Stimulated activated naive CD8-positive, alpha-beta T cell treated with anti-CD3 and anti-CD28 coated beads, Interleukin-15, amount 100 ng/mL, for 72 hours (primary cell): Measurements from ENCODE around the gene RAB6B.

Experiments used
- ATAC-seq: fragments of 150-1000 bp; cut with Tn5 transposase; 2 replicates; pipeline ENCODE4 v1.10.0; 2021; ENCODE audit warnings: mild to moderate bottlenecking, moderate library complexity
- DNase-seq, 2 donors: peaks; one replicate each; pipeline ENCODE4 v3.0.0; 2021 to 2022
- H3K27ac Mint-ChIP-seq, 2 donors: one replicate each; pipeline ENCODE4 v1.8.0; 2022; ENCODE audit warnings: mild to moderate bottlenecking in 2 of 2, mixed read lengths in 2 of 2, moderate library complexity in 2 of 2
- H3K27me3 Mint-ChIP-seq: one replicate; pipeline ENCODE4 v1.8.0; 2022; ENCODE audit warnings: mixed read lengths
- H3K4me1 Mint-ChIP-seq: one replicate; pipeline ENCODE4 v1.8.0; 2022; ENCODE audit warnings: mild to moderate bottlenecking, mixed read lengths
- H3K4me3 Mint-ChIP-seq, 2 donors: one replicate each; pipeline ENCODE4 v1.8.0; 2022; ENCODE audit warnings: mild to moderate bottlenecking in 2 of 2, mixed read lengths in 2 of 2, moderate library complexity in 1 of 2
- H3K9me3 Mint-ChIP-seq, 2 donors: one replicate each; pipeline ENCODE4 v1.8.0; 2022; ENCODE audit warnings: mixed read lengths in 2 of 2

The RAB6B gene

DNA sequence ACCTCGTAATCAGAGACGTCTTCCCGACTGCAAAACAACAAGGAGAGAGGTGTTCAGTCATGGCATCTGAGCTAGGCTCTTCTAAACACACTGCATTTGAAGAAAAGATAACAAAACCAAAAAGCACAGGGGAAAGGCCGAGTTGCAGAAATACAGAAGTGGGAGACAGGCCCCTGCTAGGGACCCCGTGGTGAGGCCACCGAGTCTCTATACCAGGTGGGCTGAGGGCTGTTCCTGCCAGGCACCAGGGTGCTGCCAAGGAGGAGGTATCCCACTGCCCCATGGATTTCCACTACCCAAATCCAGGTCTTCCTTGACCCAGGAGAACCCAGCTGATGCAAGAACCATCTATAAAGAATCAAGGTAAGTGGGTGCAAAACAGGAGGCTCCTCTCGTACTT, 31.1 kb downstream of the RAB6B start:
- no peak for DNase-seq
- Mint-ChIP-seq H3K27ac (peak overlapping the region in 1 of 2 donors; percentile 15), H3K4me1 (no peaks in the 10 kb centered on the region), H3K27me3 (peaks cover 2% of the 10 kb centered on the region), H3K4me3 (no peak overlapping the region), H3K9me3 (no peaks in the 10 kb centered on the region)
- no peak for ATAC-seq

DNA sequence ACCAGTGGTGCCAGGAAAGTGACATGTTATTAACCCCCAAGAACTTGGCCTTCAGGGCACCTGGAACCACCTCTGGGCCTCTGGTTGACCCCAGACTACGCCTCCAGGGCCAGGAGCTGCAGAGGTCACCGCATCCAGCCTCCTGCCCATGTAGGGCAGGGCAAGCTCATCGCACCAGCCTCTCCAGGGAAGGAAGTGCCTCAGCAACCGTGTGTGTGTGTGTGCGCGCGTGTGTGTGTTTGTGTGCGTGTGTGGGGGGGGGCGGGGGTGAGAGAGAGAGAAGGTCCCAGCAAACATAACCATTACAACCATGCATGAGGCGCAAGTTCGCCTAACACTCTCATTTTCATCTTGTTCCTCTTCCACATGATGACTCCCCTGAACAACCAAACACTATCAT, 31.8 kb downstream of the RAB6B start:
- Mint-ChIP-seq H3K9me3 (no peaks in the 10 kb centered on the region), H3K27ac (no peak overlapping the region), H3K27me3 (no peaks in the 10 kb centered on the region), H3K4me1 (no peaks in the 10 kb centered on the region), H3K4me3 (no peak overlapping the region)
- ATAC-seq (no peak), DNase-seq (no peak)

DNA sequence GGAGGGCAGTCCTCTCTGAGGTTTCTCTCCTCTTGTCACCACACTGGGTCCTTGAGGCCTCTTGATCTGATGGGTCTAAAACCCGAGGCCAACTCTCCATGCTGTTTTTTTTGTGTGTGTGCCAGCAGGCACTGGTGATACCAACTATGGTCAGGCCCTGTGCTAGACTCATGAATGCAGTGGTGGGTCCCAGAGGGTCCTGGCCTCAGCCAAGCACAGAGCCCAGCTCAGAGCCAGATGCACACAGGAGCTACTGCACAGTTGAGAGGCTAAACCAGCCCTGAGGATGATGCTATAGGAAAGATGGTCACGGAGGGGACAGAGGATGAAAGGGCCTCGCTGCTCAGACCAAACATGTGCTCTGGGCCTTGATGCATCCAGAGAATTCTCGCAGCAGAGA, 33.5 kb downstream of the RAB6B start:
- ATAC-seq (no peak), DNase-seq (no peak)
- Mint-ChIP-seq H3K27ac (peak overlapping the region in 1 of 2 donors; percentile 37), H3K4me1 (peaks cover 10% of the 10 kb centered on the region), H3K4me3 (no peak overlapping the region), H3K27me3 (no peaks in the 10 kb centered on the region), H3K9me3 (no peaks in the 10 kb centered on the region)

DNA sequence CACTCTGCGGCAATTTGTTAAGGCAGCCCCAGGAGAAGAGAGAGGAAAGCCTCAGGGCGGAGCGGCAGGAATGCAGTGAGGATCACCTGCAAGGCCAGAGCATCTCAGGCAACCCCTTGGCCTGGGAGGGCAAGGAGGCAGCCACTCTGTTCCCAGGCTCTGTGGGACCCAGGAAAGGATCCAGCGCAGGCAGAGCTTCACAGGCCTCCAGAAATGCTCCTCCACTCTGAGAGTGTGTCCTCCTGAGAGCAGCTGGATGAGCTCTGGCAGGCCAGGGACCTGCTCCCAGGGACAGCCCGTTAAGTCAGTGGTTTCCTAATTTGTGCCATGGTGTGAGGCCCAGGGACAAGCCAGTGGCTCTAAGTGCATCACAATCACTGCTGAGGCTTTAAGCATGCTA, 35.2 kb downstream of the RAB6B start:
- Mint-ChIP-seq H3K9me3 (no peaks in the 10 kb centered on the region), H3K27me3 (no peaks in the 10 kb centered on the region), H3K4me1 (peaks cover 10% of the 10 kb centered on the region), H3K27ac (no peak overlapping the region), H3K4me3 (no peak overlapping the region)
- ATAC-seq: no peak
- DNase-seq: no peak

DNA sequence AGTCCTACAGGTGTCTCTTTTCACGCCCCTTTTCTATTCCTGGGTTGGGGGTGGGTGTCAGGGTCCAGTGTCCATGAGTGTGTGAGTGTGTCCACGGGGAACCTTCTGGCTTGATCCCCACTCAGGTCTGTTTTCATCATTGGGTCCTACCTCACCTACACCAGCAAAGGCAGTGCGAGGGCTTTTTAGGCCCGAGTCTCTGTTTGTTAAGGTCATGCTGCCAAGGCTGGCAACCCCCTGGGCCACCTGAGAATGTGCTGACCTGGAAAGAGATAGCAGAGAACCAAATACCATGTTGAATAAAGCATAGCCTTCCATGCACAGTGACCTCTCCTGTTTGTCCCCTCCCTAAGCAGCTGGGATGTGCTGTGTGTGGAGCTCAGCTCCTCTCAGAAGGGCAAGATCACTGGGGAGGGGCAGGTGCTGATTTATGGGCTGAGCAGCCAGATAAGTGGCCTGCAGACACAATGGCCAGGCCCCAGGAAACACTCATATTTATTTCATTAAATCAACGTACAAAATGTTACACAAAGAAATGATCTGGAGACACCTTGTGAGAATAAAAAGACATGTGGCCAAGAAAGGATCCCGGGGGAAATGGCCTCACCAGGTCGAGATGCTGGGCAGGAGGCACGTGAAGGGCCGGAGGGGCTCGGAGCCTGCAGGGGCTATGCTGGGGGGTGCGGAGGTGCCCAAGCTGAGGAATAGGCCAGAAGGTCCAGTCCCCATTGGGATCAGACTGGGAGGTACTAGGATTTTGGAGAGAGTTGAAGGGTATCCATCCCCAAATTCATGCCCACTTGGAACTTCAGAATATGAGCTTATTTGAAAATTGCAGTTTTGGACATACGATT, 36.1 kb downstream of the RAB6B start:
- ATAC-seq (no peak), DNase-seq (no peak)
- Mint-ChIP-seq H3K4me1 (peaks cover 10% of the 10 kb centered on the region), H3K4me3 (no peak overlapping the region), H3K9me3 (no peaks in the 10 kb centered on the region), H3K27me3 (no peaks in the 10 kb centered on the region), H3K27ac (peak overlapping the region in 1 of 2 donors; percentile 40)

DNA sequence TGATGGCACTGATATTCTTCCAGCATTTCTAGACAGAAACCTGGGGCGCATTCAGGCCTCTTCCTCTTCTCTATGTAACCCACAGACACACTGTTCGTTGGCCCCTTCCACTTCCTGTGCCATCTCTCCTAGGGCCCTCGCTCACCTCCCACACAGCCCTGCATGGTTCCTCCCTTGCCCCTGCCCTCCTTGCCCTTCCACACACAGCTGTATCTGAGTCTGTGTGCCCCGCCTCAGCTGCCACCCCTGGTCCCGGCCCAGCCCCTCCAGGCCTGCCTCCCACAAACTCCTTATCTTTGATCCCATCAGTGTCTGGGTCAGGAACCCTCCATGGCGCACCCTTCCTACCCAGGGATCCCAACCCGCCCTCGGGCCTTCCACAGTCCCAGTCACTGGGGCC, 37.9 kb downstream of the RAB6B start:
- Mint-ChIP-seq H3K27me3 (no peaks in the 10 kb centered on the region), H3K27ac (peak overlapping the region; percentile 13 to 82), H3K9me3 (no peaks in the 10 kb centered on the region), H3K4me1 (peaks cover 10% of the 10 kb centered on the region), H3K4me3 (peak overlapping the region in 1 of 2 donors; percentile 21)
- peak; percentile 53 for ATAC-seq
- no peak for DNase-seq

DNA sequence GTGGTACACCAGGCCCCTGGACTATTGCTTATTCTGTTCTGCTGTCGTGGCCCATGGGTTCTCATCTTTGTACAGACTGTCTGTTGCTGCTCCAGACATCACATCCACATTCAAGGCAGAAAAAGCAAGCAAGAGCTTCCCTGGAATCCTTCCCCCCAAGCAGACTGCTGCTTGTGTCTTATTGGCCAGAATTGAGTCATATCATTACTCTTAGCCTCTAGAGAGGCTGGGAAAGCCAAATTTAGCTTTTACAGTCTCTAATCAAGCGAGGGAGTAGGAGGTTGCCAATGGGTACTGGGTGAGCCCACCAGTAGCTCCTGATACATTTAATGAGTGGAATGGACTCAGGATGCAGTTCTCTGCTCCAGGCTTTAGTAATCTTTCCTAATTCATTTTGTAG, 39.4 kb downstream of the RAB6B start:
- Mint-ChIP-seq H3K27ac (no peak overlapping the region), H3K27me3 (no peaks in the 10 kb centered on the region), H3K4me1 (peaks cover 10% of the 10 kb centered on the region), H3K4me3 (no peak overlapping the region), H3K9me3 (no peaks in the 10 kb centered on the region)
- no peak for DNase-seq
- ATAC-seq: no peak

DNA sequence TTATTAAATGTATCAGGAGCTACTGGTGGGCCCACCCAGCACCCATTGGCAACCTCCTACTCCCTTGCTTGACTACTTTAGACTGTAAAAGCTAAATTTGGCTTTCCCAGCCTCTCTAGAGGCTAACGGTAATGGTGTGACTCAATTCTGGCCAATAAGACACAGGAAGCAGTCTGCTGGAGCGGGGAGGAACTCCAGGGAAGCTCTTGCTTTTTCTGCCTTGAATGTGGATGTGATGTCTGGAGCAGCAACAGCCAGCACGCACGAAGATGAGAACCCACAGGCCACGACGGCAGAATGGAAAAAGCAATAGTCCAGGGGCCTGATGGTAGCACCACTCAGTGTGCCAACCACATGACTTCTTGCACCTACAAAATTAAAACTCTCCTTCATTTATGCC, 39.9 kb downstream of the RAB6B start:
- Mint-ChIP-seq H3K27ac (no peak overlapping the region), H3K4me1 (peaks cover 10% of the 10 kb centered on the region), H3K9me3 (no peaks in the 10 kb centered on the region), H3K27me3 (no peaks in the 10 kb centered on the region), H3K4me3 (no peak overlapping the region)
- no peak for DNase-seq
- ATAC-seq: no peak

DNA sequence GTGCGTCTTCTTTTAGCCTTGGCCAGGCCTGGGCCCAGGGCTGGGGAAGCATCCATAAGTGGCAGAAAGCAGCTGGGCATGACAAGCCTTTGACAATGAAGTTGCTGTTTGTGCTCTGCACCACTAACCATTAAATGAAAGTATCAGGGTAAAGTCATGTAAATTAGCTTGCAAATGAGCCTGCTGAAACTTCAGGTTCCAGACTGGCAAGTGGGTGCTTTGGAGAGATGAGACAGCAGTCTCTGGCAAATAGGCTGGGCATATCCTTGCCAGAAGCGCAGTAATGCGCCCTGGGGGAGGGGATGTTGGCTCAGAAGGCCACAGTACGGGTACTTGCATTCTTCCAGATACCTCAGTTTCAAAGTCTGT, 40.7 kb downstream of the RAB6B start:
- Mint-ChIP-seq H3K4me3 (no peak overlapping the region), H3K27me3 (no peaks in the 10 kb centered on the region), H3K9me3 (no peaks in the 10 kb centered on the region), H3K4me1 (peaks cover 10% of the 10 kb centered on the region), H3K27ac (no peak overlapping the region)
- DNase-seq (no peak), ATAC-seq (no peak)

DNA sequence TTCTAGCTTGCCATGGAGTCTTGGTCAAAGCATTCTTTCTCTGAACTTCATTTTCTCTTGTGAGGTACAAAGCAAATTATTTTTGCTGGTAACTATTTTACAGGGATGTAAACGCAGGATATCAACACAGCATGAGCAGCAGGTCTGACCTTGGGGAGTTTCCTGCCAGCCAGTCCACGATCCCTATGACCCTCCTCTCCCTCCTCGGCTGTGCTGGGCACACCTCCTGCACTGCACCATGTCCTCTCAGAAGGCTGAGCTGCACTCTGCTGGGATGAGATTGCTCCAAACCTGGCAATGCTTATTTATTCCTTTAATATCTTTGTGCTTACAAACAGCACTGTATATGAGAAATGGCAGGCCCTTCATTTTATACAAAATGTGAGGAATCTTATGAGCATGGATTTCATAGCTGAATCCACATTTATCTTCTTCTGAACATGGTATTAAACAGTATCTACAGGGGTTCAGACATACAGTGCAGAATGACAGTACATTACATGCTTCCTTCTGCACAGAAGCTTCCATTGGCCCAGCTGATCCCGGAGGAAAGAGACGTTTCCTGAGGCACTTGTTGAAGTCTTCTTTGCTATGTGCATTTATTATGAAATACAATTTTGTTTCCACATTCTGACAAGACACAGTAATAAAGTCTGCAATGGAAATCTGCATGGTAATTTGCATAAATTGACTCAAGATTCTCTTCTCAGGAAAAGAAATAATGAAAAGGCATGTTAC, 41.2 kb downstream of the RAB6B start:
- H3K9me3 Mint-ChIP-seq: no peaks in the 10 kb centered on the region
- no peak for DNase-seq
- no peaks in the 10 kb centered on the region for H3K27me3 Mint-ChIP-seq
- peaks cover 10% of the 10 kb centered on the region for H3K4me1 Mint-ChIP-seq
- H3K27ac Mint-ChIP-seq: no peak overlapping the region
- no peak for ATAC-seq
- H3K4me3 Mint-ChIP-seq: no peak overlapping the region

DNA sequence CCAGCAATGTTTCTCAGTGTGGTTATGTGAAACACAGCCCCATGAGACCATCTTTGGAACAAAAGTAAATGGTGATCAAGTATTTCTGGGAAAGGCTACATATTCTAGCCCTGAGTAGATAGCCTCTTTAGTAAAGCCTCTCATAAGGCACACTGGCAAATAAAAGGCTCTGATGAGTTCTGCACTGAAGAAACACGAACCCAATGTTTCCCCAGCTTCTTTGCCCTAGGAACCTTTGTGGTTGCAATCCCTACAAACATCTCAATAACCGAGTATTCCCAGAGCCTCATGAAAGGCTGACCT, 41.8 kb downstream of the RAB6B start:
- H3K27me3 Mint-ChIP-seq: no peaks in the 10 kb centered on the region
- H3K4me1 Mint-ChIP-seq: peaks cover 10% of the 10 kb centered on the region
- no peak for DNase-seq
- no peaks in the 10 kb centered on the region for H3K9me3 Mint-ChIP-seq
- no peak overlapping the region for H3K27ac Mint-ChIP-seq
- ATAC-seq: no peak
- no peak overlapping the region for H3K4me3 Mint-ChIP-seq

DNA sequence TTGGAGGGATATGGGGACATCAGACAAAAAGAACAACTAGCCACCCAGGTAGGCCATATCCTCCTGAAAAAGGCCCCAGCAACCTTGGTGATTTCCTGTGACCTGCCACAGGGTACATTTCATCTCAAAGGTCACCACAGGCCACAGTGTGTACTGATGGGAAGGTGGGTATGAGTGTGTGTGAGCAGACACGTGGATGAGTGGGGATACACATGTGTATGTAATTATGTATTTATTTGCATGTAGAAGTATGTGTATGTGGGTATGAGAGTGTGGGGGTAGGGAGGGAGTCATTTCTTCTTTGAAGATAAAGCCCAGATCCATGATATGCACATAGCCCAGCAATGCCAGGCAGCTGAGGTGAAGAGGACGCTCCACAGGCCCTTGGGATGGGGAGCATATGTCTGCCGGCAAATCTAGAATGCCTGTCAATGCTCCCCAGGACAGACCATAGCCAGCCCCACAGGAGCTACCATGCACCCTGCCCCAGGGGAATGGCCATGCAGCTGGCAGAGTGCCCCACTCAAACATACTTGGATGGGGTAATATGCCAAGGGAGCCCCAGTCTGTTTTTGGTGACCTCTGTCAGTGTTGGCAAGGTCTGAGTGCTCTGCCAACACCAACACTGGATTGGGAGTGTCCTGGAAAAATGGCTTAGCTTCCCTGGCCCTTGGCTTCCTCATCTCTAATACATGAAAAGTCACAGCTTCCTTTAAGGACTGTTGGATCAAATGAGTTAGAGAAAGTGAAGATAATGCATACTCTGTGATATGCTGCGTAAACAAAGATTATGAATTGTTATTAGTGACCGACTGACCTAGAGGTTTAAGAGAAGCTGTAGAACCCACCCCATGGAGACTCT, 42.4 kb downstream of the RAB6B start:
- Mint-ChIP-seq H3K4me3 (no peak overlapping the region), H3K4me1 (peaks cover 10% of the 10 kb centered on the region), H3K9me3 (no peaks in the 10 kb centered on the region), H3K27me3 (no peaks in the 10 kb centered on the region), H3K27ac (no peak overlapping the region)
- peak; percentile 35 for ATAC-seq
- DNase-seq: no peak

DNA sequence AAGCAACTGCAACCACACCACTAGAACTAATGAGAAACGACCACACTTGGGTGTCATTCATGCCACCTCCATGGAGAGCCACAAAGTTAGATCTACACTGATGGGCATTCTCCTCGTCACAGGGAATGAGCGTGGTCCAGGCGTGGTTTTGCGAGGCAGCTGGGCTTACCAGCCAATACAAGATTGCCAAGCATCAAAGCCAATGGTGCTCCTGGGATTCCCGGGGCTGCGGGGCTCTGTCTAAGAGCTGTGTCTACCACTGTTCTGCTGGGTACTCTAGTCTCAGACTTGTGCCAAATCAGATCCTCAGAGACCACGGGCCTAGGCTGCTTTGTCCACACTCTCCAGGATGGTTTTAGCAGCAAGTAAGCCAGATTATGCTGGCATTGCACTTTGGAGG, 43.8 kb downstream of the RAB6B start:
- Mint-ChIP-seq H3K27ac (no peak overlapping the region), H3K4me3 (no peak overlapping the region), H3K4me1 (no peaks in the 10 kb centered on the region), H3K9me3 (no peaks in the 10 kb centered on the region), H3K27me3 (no peaks in the 10 kb centered on the region)
- no peak for DNase-seq
- ATAC-seq: no peak

DNA sequence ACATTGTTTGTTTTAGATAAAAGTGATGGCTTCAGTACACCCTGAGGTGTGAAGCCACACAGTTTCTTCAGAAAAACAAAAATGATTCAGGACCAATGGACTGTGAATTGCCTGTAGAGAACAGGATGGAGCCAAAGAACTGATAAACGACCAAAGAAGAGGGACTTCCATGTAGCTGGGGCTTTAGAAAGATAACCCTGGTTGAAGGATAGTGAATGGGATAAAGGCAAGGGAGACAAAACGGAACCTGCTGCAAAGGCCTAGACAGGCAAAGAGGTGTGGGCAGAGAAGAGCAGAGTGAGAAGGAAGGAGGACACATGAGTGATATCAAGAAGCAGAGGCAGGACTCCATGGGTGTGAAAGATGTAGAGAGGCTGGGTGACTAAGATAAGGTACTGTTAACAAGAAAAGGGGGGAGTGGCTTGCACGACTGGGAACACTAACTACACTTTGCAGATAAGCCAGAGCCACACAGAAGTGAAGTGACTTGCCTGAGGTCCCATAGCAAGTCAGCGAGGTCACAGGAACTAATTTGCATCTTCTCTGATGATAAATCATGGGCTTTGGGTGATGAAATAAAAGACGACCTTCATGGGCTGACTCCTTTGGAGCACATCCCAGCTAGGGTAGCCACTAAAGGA, 44.3 kb downstream of the RAB6B start:
- Mint-ChIP-seq H3K27ac (no peak overlapping the region), H3K4me3 (no peak overlapping the region), H3K9me3 (no peaks in the 10 kb centered on the region), H3K4me1 (no peaks in the 10 kb centered on the region), H3K27me3 (no peaks in the 10 kb centered on the region)
- peak; percentile 42 for ATAC-seq
- no peak for DNase-seq

DNA sequence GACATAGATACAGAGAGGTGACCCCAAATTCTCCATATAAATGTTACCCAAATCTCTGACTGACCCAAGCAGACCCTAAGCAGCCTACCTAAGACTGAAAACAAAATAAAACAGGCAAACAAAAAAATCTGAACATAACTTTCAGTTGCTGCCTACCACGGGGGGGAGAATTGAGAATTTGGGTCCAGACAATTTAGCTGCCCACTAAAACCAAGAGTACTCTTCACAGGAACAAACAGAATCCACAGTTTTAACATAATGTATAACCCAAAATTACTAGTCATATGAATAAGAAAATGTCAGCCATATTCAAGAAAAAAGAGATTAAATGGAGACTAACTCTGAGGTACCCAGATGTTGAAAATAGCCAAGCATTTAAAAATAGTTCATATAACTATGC, 45.6 kb downstream of the RAB6B start:
- Mint-ChIP-seq H3K27ac (no peak overlapping the region), H3K4me3 (no peak overlapping the region), H3K9me3 (no peaks in the 10 kb centered on the region), H3K4me1 (no peaks in the 10 kb centered on the region), H3K27me3 (no peaks in the 10 kb centered on the region)
- no peak for DNase-seq
- no peak for ATAC-seq
